Right cardiac atrium (tissue), 5 donors: ENCODE data around the gene EEF1AKMT1. TPM values are rescaled to one million over a fixed set of nuclear protein-coding genes. Genes with fewer than 3 reads are reported as not detected.
"Not testable (repeated sequence)": the region's sequence is repeated elsewhere in the genome, so short reads cannot be mapped to it uniquely, and the experiment has no call there.

ENCODE experiments used
- ATAC-seq, 2 donors: fragments of 200-7000 bp; cut with Tn5 transposase; one replicate each; pipeline versions ENCODE4 v1.8.0 to v1.9.1; 2020; ENCODE audit warnings: moderate library complexity in 2 of 2, mild to moderate bottlenecking in 1 of 2
- DNase-seq, 3 donors: peaks; one replicate each; pipeline ENCODE4 v3.0.0-alpha.2; 2020
- H3K27ac ChIP-seq: one replicate; pipeline ENCODE4 v1.5.1; 2013; ENCODE audit warnings: mild to moderate bottlenecking, low read length, control low read depth, moderate library complexity
- H3K27me3 ChIP-seq: one replicate; pipeline ENCODE4 v1.6.1; 2013; ENCODE audit not compliant: control insufficient read depth, insufficient read depth
- H3K4me1 ChIP-seq: one replicate; pipeline ENCODE4 v1.6.1; 2013; ENCODE audit warnings: low read length; ENCODE audit not compliant: control insufficient read depth, insufficient read depth
- H3K4me3 ChIP-seq: one replicate; pipeline ENCODE4 v1.5.1; 2013; ENCODE audit warnings: low read length, control low read depth
- H3K9me3 ChIP-seq: one replicate; pipeline ENCODE4 v1.6.1; 2013; ENCODE audit warnings: low read length; ENCODE audit not compliant: control insufficient read depth
- WGBS: extraction: QIAGEN DNeasy Blood & Tissue Kit; methylation state at CpG from one replicate; pipeline ENCODE4 v1.1.7; 2013; 5-methylcytosine and 5-hydroxymethylcytosine counted together
- intact Hi-C, 4 donors: fragments of 100-400 bp; cut with DNase I; formaldehyde crosslinking; loops; one replicate each; pipeline versions ENCODE4 v1.11.0 to v1.14.0; 2022 to 2023
- polyA plus RNA-seq: library from polyadenylated mRNA; stranded (reverse); fragments of 200-250 nt; gene quantifications from one replicate; pipeline ENCODE4 v1.2.3, GENCODE V29; 2013
- total RNA-seq, 4 donors: library from RNA; stranded (reverse); fragmentation: NEBNext Ultra II Directional; extraction: Animal tissue kit (Norgen Biotek cat#: 25700); gene quantifications; one replicate each; pipeline ENCODE4 v1.2.1, GENCODE V29; 2021
- donor health status: healthy with polysubstance abuse.
- donor health status: DM: no; HTN: yes; CAD: no.
- donor health status: DM: no; HTN: no; CAD: no.
- donor health status: DM: no; HTN: yes; CAD: no; lungs with severe emphysema.
- donor health status: DM: yes; HTN: yes; CAD: no.

EEF1AKMT1 gene
- total and polyA plus RNA-seq, 5 donors = 12.4 to 14.8 (median 13.0) TPM

DNA sequence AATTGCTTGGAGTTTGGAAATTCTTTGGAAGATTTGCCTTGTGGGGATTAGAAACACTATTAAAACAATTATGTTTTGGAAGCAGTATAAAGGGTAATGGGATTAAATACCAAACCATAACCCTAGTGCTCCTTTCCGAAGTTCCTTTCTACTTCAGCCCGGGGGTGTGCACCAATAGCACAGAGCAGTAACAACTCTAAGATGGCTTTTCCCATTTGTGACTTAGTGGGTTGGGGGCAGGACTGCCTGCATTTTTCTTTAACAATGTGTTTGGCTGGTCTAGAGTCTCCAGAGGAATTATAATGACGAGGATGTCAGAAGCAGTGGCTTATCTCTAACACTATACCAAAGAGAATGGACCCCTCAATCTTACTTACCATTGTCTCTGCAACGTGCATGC, 82.1 kb downstream of the EEF1AKMT1 start:
- Histone ChIP-seq H3K27ac (no peak overlapping the region), H3K4me3 (no peak overlapping the region), H3K9me3 (no peaks in the 10 kb centered on the region), H3K4me1 (no peaks in the 10 kb centered on the region), H3K27me3 (no peaks in the 10 kb centered on the region)
- WGBS = 68% methylated on average over 4 of the region's 4 CpGs
- DNase-seq (no peak), ATAC-seq (no peak)
- intact Hi-C loops = loop anchor here in 1 of 4 donors (10.0 kb wide), 1 partner anchor 197 kb away; no protein-coding TSS in a partner anchor

- Histone ChIP-seq H3K27me3 (no peaks in the 10 kb centered on the region), H3K27ac (no peak overlapping the region), H3K9me3 (no peaks in the 10 kb centered on the region), H3K4me1 (no peaks in the 10 kb centered on the region), H3K4me3 (no peak overlapping the region)
- 95% methylated on average over 3 of the region's 3 CpGs for WGBS
- ATAC-seq (no peak), DNase-seq (no peak)
- intact Hi-C loops = no loop called here
Observed at GRCh38 chr13:20689291-20689690, 84.5 kb downstream of the EEF1AKMT1 start.

GRCh38 chr13:20686863-20687579, 86.7 kb downstream of the EEF1AKMT1 start:
- Histone ChIP-seq H3K4me3 (no peak overlapping the region), H3K27ac (no peak overlapping the region), H3K4me1 (no peaks in the 10 kb centered on the region), H3K9me3 (no peaks in the 10 kb centered on the region), H3K27me3 (no peaks in the 10 kb centered on the region)
- ATAC-seq (peak; percentile 48 to 85), DNase-seq (no peak)
- 62% methylated on average over 4 of the region's 4 CpGs for WGBS
- intact Hi-C loops = no loop called here

- WGBS = 69% methylated on average over 1 of the region's 1 CpG
- no peak overlapping the region for H3K27ac ChIP-seq
- ATAC-seq (no peak), DNase-seq (no peak)
- no peaks in the 10 kb centered on the region for H3K27me3 ChIP-seq
- intact Hi-C loops = no loop called here
- H3K4me3 ChIP-seq = no peak overlapping the region
- H3K4me1 ChIP-seq = no peaks in the 10 kb centered on the region
- H3K9me3 ChIP-seq = no peaks in the 10 kb centered on the region
Observed at GRCh38 chr13:20686167-20686566, 87.6 kb downstream of the EEF1AKMT1 start.

DNA sequence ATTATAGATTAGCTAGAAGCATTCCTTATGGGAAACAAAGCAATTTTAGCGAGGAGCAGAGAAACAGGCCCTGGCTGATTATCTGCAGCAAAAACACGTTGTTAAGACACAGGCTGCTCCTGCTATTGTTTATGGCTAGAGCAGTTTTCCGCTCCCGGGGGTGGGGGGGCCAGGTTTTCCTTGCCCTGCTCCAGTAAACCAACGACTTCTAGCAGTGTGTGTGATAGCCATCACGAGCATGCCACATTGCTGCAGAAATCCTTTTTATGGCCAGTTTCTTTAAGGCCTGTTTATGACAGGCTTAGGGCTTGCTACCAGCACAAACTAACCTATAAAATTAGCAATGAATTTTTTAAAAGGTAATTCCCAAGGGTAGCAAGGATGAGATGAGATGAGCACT, 88.7 kb downstream of the EEF1AKMT1 start:
- Histone ChIP-seq H3K9me3 (no peaks in the 10 kb centered on the region), H3K4me1 (no peaks in the 10 kb centered on the region), H3K27ac (no peak overlapping the region), H3K27me3 (no peaks in the 10 kb centered on the region), H3K4me3 (no peak overlapping the region)
- 77% methylated on average over 6 of the region's 6 CpGs for WGBS
- intact Hi-C loops = no loop called here
- DNase-seq (no peak), ATAC-seq (peak in 1 of 2 donors; percentile 76)

DNA sequence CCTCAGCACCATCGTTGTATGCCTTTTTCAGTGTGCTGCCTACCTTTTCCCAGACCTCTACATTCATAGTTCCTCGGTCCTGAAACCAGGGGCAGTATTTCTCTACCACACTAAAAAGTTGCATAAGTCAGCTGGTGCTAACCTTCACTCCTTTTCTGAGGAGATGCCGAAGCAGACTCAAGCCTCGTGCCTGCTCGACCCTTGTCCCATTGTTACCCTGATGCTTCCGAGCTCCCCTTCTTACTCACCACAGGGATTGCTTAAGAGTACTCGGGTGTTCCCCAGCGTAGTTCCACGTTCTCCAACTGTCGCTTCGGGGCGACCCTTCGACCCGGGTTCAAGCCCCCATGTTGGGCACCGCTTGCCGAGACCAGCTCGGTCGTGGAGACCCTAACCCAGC, 89.2 kb downstream of the EEF1AKMT1 start:
- WGBS = 83% methylated on average over 18 of the region's 18 CpGs
- H3K27ac ChIP-seq = no peak overlapping the region
- no peaks in the 10 kb centered on the region for H3K4me1 ChIP-seq
- DNase-seq = no peak
- H3K9me3 ChIP-seq = no peaks in the 10 kb centered on the region
- no peak overlapping the region for H3K4me3 ChIP-seq
- no peaks in the 10 kb centered on the region for H3K27me3 ChIP-seq
- peak in 1 of 2 donors; percentile 70 for ATAC-seq
- intact Hi-C loops = no loop called here

DNA sequence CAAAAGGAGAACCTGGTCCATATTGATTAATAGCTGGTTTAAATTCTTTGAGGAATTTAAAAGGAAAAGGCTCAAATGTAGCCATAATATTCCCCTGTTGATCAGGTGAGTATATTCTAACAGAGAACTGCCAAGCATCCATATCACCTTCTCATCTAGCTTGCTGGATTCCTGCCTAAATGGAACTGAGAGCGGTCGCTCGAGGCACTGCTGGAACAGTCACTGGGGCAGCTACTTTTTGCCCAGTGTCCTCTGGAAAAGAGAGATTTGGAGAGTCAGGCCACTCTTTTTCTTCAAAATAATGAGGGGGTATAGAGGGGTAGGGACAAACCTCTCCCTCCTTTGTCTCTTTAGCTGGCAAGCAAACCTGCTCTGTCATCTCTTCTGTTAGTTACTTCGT, 89.7 kb downstream of the EEF1AKMT1 start:
- DNase-seq (no peak), ATAC-seq (no peak)
- Histone ChIP-seq H3K4me3 (no peak overlapping the region), H3K9me3 (no peaks in the 10 kb centered on the region), H3K27me3 (no peaks in the 10 kb centered on the region), H3K4me1 (no peaks in the 10 kb centered on the region), H3K27ac (no peak overlapping the region)
- intact Hi-C loops = no loop called here
- WGBS = 90% methylated on average over 4 of the region's 4 CpGs

- intact Hi-C loops = no loop called here
- H3K9me3 ChIP-seq = no peaks in the 10 kb centered on the region
Observed at GRCh38 chr13:20682061-20682460, 91.7 kb downstream of the EEF1AKMT1 start.

GRCh38 chr13:20681481-20681880, 92.3 kb downstream of the EEF1AKMT1 start:
- H3K27ac ChIP-seq, intact Hi-C loops, H3K4me1 ChIP-seq, H3K9me3 ChIP-seq, H3K27me3 ChIP-seq, H3K4me3 ChIP-seq, ATAC-seq, DNase-seq: not testable (repeated sequence)
- 74% methylated on average over 5 of the region's 5 CpGs for WGBS

More at GRCh38 chr13:20682061-20682460, 91.7 kb downstream of the EEF1AKMT1 start:
- no peaks in the 10 kb centered on the region for H3K4me1 ChIP-seq
- H3K4me3 ChIP-seq = no peak overlapping the region
- 93% methylated on average over 1 of the region's 1 CpG for WGBS
- no peak overlapping the region for H3K27ac ChIP-seq
- ATAC-seq = no peak
- H3K27me3 ChIP-seq = no peaks in the 10 kb centered on the region
- DNase-seq = no peak

DNA sequence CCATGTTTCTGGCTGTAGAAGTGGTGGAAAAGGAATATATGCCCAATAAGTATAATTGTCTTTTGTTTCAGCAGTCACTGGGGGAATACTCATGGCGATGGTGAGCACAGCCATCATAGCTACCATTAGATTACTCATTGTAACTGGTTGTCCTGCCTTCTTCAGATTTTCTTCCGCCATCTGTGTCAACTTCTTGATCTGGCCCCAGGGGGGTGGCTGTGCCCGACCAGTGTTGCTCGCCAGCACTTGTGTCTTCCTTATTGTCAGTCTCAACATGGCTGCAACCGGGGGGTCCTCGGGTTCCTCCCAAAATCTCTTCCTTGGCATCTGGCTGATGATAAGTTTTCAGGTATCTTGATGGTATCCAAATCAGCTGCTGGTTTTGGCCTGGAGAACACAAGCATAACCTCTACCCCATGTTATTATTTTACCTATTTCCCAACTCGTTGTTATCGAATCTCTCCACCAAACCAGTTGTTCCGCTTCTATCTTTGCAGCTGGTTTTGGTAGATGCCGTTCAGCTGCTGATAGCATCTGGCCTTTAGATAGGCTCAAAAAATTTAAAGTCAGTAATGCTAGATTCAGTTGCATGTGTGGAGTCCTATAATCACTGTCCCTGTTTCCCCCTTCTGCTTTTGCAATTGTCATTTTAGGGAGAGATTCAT, 93.2 kb downstream of the EEF1AKMT1 start:
- intact Hi-C loops = no loop called here
- H3K27ac ChIP-seq = no peak overlapping the region
- no peak for ATAC-seq
- WGBS = 95% methylated on average over 10 of the region's 10 CpGs
- H3K4me3 ChIP-seq = no peak overlapping the region
- DNase-seq = no peak
- H3K27me3 ChIP-seq = no peaks in the 10 kb centered on the region
- H3K9me3 ChIP-seq = no peaks in the 10 kb centered on the region
- H3K4me1 ChIP-seq = no peaks in the 10 kb centered on the region

- Histone ChIP-seq H3K4me1 (no peaks in the 10 kb centered on the region), H3K9me3 (no peaks in the 10 kb centered on the region), H3K27ac (no peak overlapping the region), H3K4me3 (no peak overlapping the region), H3K27me3 (no peaks in the 10 kb centered on the region)
- DNase-seq (no peak), ATAC-seq (no peak)
- WGBS = 98% methylated on average over 3 of the region's 3 CpGs
- intact Hi-C loops = no loop called here
Observed at GRCh38 chr13:20679879-20680278, 93.9 kb downstream of the EEF1AKMT1 start.
